H1 (cell line): Measurements from ENCODE around the gene RPS3A. TPM values are rescaled to one million over a fixed set of nuclear protein-coding genes. Genes with fewer than 3 reads are reported as not detected.

Experiments used
- CTCF ChIA-PET: fragments of 300-600 bp; sonication (Branson Sonifier 250); formaldehyde crosslinking; loops from one replicate; lab custom pipeline; 2021; ENCODE audit not compliant: partially characterized antibody; lab: Charles Lee
- POLR2A ChIA-PET: fragments of 300-600 bp; sonication (Branson Sonifier 250); formaldehyde crosslinking; loops from one replicate; lab custom pipeline; 2021; ENCODE audit warnings: inconsistent platforms; ENCODE audit not compliant: partially characterized antibody; lab: Charles Lee
- DNase-seq, 2 experiments: peaks; one replicate each; pipeline versions ENCODE4 v3.0.0 to v3.0.0-alpha.2; 2010 to 2022; ENCODE audit warnings: low spot score in 2 of 2, low read depth in 1 of 2, mixed read lengths in 1 of 2
- FAIRE-seq: peaks from 2 replicates; lab custom pipeline; 2011; peaks lifted over from hg19 to GRCh38; lab: Jason Lieb, UNC
- H2AFZ ChIP-seq: 2 replicates; pipeline ENCODE4 v1.8.1; 2012; ENCODE audit warnings: low read length, inconsistent platforms
- H2AK5ac ChIP-seq: 2 replicates; pipeline ENCODE4 v1.6.1; 2013; ENCODE audit warnings: low read depth, low read length
- H2BK120ac ChIP-seq: replicated peaks from 2 replicates; pipeline ENCODE3; 2013; ENCODE audit warnings: low read depth, low read length, inconsistent platforms
- H2BK12ac ChIP-seq: 2 replicates; pipeline ENCODE4 v1.6.1; 2013; ENCODE audit warnings: low read depth, low read length
- H2BK15ac ChIP-seq: 2 replicates; pipeline ENCODE4 v1.6.1; 2013; ENCODE audit warnings: low read length
- H2BK20ac ChIP-seq: 2 replicates; pipeline ENCODE4 v1.6.1; 2013; ENCODE audit warnings: low read length
- H2BK5ac ChIP-seq: 2 replicates; pipeline ENCODE4 v1.6.1; 2013; ENCODE audit warnings: low read depth, low read length
- H3K14ac ChIP-seq: 2 replicates; pipeline ENCODE4 v1.6.1; 2013; ENCODE audit warnings: inconsistent platforms; ENCODE audit not compliant: insufficient read length
- H3K18ac ChIP-seq: 2 replicates; pipeline ENCODE4 v1.6.1; 2013; ENCODE audit warnings: low read length; ENCODE audit errors: extremely low read depth
- H3K23ac ChIP-seq: 2 replicates; pipeline ENCODE4 v1.6.1; 2013; ENCODE audit warnings: inconsistent platforms; ENCODE audit not compliant: insufficient read length
- H3K23me2 ChIP-seq: 2 replicates; pipeline ENCODE4 v1.6.1; 2013; ENCODE audit warnings: low read depth, low read length
- H3K27ac ChIP-seq: 2 replicates; pipeline ENCODE4 v1.6.1; 2011; ENCODE audit warnings: low read depth, low read length, inconsistent platforms
- H3K27me3 ChIP-seq, 4 experiments: replicated peaks in 1 of 4; 1 replicate in 1 of 4; 2 replicates in 3 of 4; pipeline versions ENCODE4 v1.6.1 to v1.8.1; 2011 to 2013; ENCODE audit warnings: low read length in 3 of 4, mild to moderate bottlenecking in 3 of 4, inconsistent platforms in 2 of 4, mixed read lengths in 2 of 4, moderate library complexity in 1 of 4; ENCODE audit not compliant: control insufficient read depth in 3 of 4, insufficient read depth in 3 of 4; ENCODE audit errors: extremely low read depth in 1 of 4
- H3K36me3 ChIP-seq, 4 experiments: 2 replicates each; pipeline versions ENCODE4 v1.6.1 to v1.8.1; 2011 to 2013; ENCODE audit warnings: mild to moderate bottlenecking in 4 of 4, low read length in 3 of 4, moderate library complexity in 2 of 4, control low read depth in 1 of 4, inconsistent platforms in 1 of 4; ENCODE audit not compliant: insufficient read depth in 4 of 4, control insufficient read depth in 2 of 4
- H3K4ac ChIP-seq: replicated peaks from 2 replicates; pipeline ENCODE3; 2013; ENCODE audit warnings: low read length, low read depth, mixed read lengths, inconsistent platforms; ENCODE audit not compliant: insufficient read length
- H3K4me1 ChIP-seq, 4 experiments: replicated peaks in 1 of 4; 1 replicate in 1 of 4; 2 replicates in 3 of 4; pipeline versions ENCODE4 v1.6.1 to v1.8.1; 2011 to 2013; ENCODE audit warnings: low read length in 3 of 4, inconsistent platforms in 2 of 4, mixed read lengths in 1 of 4; ENCODE audit not compliant: insufficient read depth in 4 of 4, control insufficient read depth in 3 of 4
- H3K4me2 ChIP-seq, 2 experiments: 2 replicates each; pipeline versions ENCODE4 v1.6.1 to v1.8.1; 2011 to 2013; ENCODE audit warnings: low read depth in 2 of 2, low read length in 2 of 2, control low read depth in 1 of 2, inconsistent platforms in 1 of 2, mild to moderate bottlenecking in 1 of 2; ENCODE audit not compliant: insufficient read depth in 1 of 2
- H3K4me3 ChIP-seq, 4 experiments: fragments of 200-600, 300-600 bp in 1 of 4; sonication (generic), shearing (Covaris generic), sonication (Bioruptor Twin) in 1 of 4; 2 replicates each; pipeline versions ENCODE4 v1.5.1 to v1.8.1; 2011 to 2016; ENCODE audit warnings: low read length in 4 of 4, low read depth in 3 of 4, control low read depth in 2 of 4, inconsistent platforms in 2 of 4, mild to moderate bottlenecking in 2 of 4, mixed read lengths in 1 of 4, moderate library complexity in 1 of 4; ENCODE audit not compliant: insufficient read depth in 2 of 4; ENCODE audit errors: extremely low read depth in 1 of 4
- H3K56ac ChIP-seq: replicated peaks from 2 replicates; pipeline ENCODE3; 2013; ENCODE audit warnings: low read depth, mild to moderate bottlenecking, mixed read lengths, low read length, inconsistent platforms; ENCODE audit not compliant: insufficient read length
- H3K79me1 ChIP-seq: 2 replicates; pipeline ENCODE4 v1.6.1; 2013; ENCODE audit warnings: low read depth, low read length, control low read depth
- H3K79me2 ChIP-seq, 2 experiments: 2 replicates each; pipeline versions ENCODE4 v1.6.1 to v1.8.1; 2012 to 2013; ENCODE audit warnings: low read length in 2 of 2, mild to moderate bottlenecking in 2 of 2, inconsistent platforms in 1 of 2; ENCODE audit not compliant: insufficient read depth in 2 of 2, control insufficient read depth in 1 of 2
- H3K9ac ChIP-seq, 4 experiments: replicated peaks in 1 of 4; 1 replicate in 1 of 4; 2 replicates in 3 of 4; pipeline versions ENCODE4 v1.6.1 to v1.8.1; 2011 to 2013; ENCODE audit warnings: low read depth in 3 of 4, low read length in 3 of 4, control low read depth in 2 of 4, mild to moderate bottlenecking in 2 of 4, moderate library complexity in 2 of 4, inconsistent platforms in 1 of 4; ENCODE audit errors: extremely low read depth in 1 of 4
- H3K9me3 ChIP-seq, 2 experiments: 2 replicates each; pipeline versions ENCODE4 v1.6.1 to v1.8.1; 2012 to 2013; ENCODE audit warnings: mild to moderate bottlenecking in 2 of 2, moderate library complexity in 2 of 2, control low read depth in 1 of 2, inconsistent platforms in 1 of 2, low read depth in 1 of 2, low read length in 1 of 2, mixed read lengths in 1 of 2; ENCODE audit not compliant: insufficient read depth in 2 of 2
- H4K20me1 ChIP-seq, 2 experiments: replicated peaks in 1 of 2; 2 replicates each; pipeline versions ENCODE3 to v1.8.1; 2011 to 2013; ENCODE audit warnings: inconsistent platforms in 2 of 2, low read length in 2 of 2, mild to moderate bottlenecking in 1 of 2; ENCODE audit not compliant: insufficient read depth in 2 of 2, control insufficient read depth in 1 of 2
- H4K5ac ChIP-seq: 2 replicates; pipeline ENCODE4 v1.6.1; 2013; ENCODE audit warnings: low read length, low read depth, mixed read lengths, inconsistent platforms; ENCODE audit not compliant: insufficient read length
- H4K8ac ChIP-seq: 2 replicates; pipeline ENCODE4 v1.8.0; 2013; ENCODE audit warnings: mild to moderate bottlenecking, moderate library complexity, low read length, inconsistent platforms; ENCODE audit not compliant: insufficient read depth; ENCODE audit errors: extremely low read depth
- H4K91ac ChIP-seq: replicated peaks from 2 replicates; pipeline ENCODE3; 2013; ENCODE audit warnings: low read length, mixed read lengths, inconsistent platforms; ENCODE audit not compliant: insufficient read length
- ATF2 ChIP-seq: IDR thresholded peaks from 2 replicates; pipeline ENCODE4 v1.6.1; 2012; ENCODE audit warnings: low read length, inconsistent platforms
- CBX5 ChIP-seq: fragments of 300-800, 300-1000 bp; sonication (generic); IDR thresholded peaks from 2 replicates; pipeline ENCODE4 v1.7.1; 2016; ENCODE audit warnings: antibody characterized with exemption, low read length, low read depth
- CBX8 ChIP-seq: fragments of 300-800, 300-1000 bp; sonication (generic); IDR thresholded peaks from 2 replicates; pipeline ENCODE4 v1.7.1; 2016; ENCODE audit warnings: low read depth, low read length, borderline replicate concordance
- CTCF ChIP-seq, 3 experiments: IDR thresholded peaks; 1 replicate in 2 of 3; 2 replicates in 1 of 3; pipeline versions ENCODE4 v1.5.1 to v1.6.1; 2011; ENCODE audit warnings: low read length in 3 of 3, mild to moderate bottlenecking in 3 of 3, inconsistent platforms in 2 of 3, low read depth in 1 of 3, moderate library complexity in 1 of 3; ENCODE audit not compliant: insufficient read depth in 1 of 3; ENCODE audit errors: control extremely low read depth in 1 of 3
- HDAC2 ChIP-seq, 2 experiments: fragments of 300-600 bp in 1 of 2; sonication (generic) in 1 of 2; IDR thresholded peaks; 2 replicates each; pipeline ENCODE4 v1.6.1; 2011 to 2012; ENCODE audit warnings: low read depth in 2 of 2, low read length in 2 of 2, mild to moderate bottlenecking in 2 of 2, moderate library complexity in 2 of 2, borderline replicate concordance in 1 of 2, inconsistent platforms in 1 of 2
- PHF8 ChIP-seq: fragments of 200-600 bp; sonication (generic); conservative IDR thresholded peaks from 2 replicates; pipeline ENCODE4 v1.7.1; 2012; ENCODE audit warnings: low read depth, mild to moderate bottlenecking, inconsistent platforms, low read length, moderate library complexity
- RNF2 ChIP-seq: fragments of 200-900, 300-1000 bp; sonication (generic); IDR thresholded peaks from 2 replicates; pipeline ENCODE4 v1.7.1; 2016; ENCODE audit warnings: borderline replicate concordance, low read depth, mild to moderate bottlenecking, antibody characterized with exemption, low read length; ENCODE audit not compliant: poor library complexity, severe bottlenecking; ENCODE audit errors: missing control alignments
- WGBS, 2 experiments: shearing (Covaris generic) in 1 of 2; methylation state at CpG; one replicate each; pipeline versions ENCODE4 v1.1.6 to v1.1.7; 2013 to 2015; ENCODE audit warnings: low lambda C conversion rate in 2 of 2, mixed read lengths in 2 of 2, inconsistent platforms in 1 of 2, low coverage in 1 of 2, missing lambda C conversion rate in 1 of 2; ENCODE audit not compliant: insufficient replicate concordance in 2 of 2, insufficient coverage in 1 of 2, insufficient read length in 1 of 2; ENCODE audit errors: extremely low coverage in 1 of 2, missing lambda C conversion rate in 1 of 2; 5-methylcytosine and 5-hydroxymethylcytosine counted together
- polyA plus RNA-seq, 7 experiments: library from polyadenylated mRNA; depleted of rRNA in 3 of 7; stranded (reverse) in 5 of 7; unstranded in 2 of 7; fragments of >200 nt in 5 of 7; fragments of 200-250 nt in 2 of 7; gene quantifications; 1 replicate in 5 of 7; 2 replicates in 1 of 7; 4 replicates in 1 of 7; pipeline versions ENCODE4 v1.2.1 to v1.2.3, GENCODE V29; 2011 to 2013; ENCODE audit warnings: missing spikeins in 2 of 7, mixed read lengths in 2 of 7
- total RNA-seq: library from RNA; stranded (reverse); fragmentation: NEBNext Ultra II Directional; extraction: Animal tissue kit (Norgen Biotek cat#: 25700); gene quantifications from 2 replicates; pipeline ENCODE4 v1.2.1, GENCODE V29; 2021

Gene RPS3A
- total and polyA plus RNA-seq, 2 of the 8 experiments (the other 6 are each of a cell fraction or from before 2014, with no cell fraction given), result 2,162 to 2,822 TPM

DNA sequence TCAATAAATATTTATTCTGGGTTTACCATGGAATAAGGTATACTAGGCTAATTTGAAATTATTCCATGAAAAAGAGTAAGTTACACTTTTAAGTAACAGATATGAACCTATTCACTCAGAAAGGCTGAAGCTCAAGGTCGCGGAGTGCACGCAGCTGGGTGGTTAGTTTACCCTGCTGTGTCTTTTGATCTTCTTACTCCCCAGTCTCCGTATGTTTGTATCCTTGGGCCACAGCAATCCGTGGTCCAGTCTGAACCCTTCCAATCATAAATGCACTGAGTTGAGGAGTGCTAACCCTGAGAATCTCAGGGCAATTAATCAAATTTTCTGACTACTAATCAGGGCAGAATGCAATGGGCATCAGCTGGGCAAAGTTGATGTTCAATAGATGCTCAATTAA is 33.9 kb downstream of the RPS3A start:
- Histone ChIP-seq H3K14ac (no peak overlapping the region), H2BK15ac (no peak overlapping the region), H4K91ac (no peak overlapping the region), H3K4me1 (no peaks in the 10 kb centered on the region), H4K5ac (no peak overlapping the region), H2BK12ac (no peak overlapping the region), H4K20me1 (no peaks in the 10 kb centered on the region), H4K8ac (no peak overlapping the region), H2AK5ac (no peak overlapping the region), H3K4me3 (no peak overlapping the region), H3K36me3 (peaks cover 0 to 13% (median 7%) of the 10 kb centered on the region in 4 experiments; a peak in 3 of 8 replicates), H3K27ac (no peak overlapping the region), H3K27me3 (no peaks in the 10 kb centered on the region), H3K4me2 (no peak overlapping the region), H3K9ac (no peak overlapping the region), H3K23ac (no peak overlapping the region), H3K79me2 (no peaks in the 10 kb centered on the region), H2BK20ac (no peak overlapping the region), H3K79me1 (no peaks in the 10 kb centered on the region), H2BK120ac (no peak overlapping the region), H3K18ac (no peak overlapping the region), H2BK5ac (no peak overlapping the region), H3K4ac (no peak overlapping the region), H3K56ac (no peak overlapping the region), H3K9me3 (no peaks in the 10 kb centered on the region), H2AFZ (no peak overlapping the region), H3K23me2 (no peaks in the 10 kb centered on the region)
- WGBS, 2 experiments, result 98% methylated on average over 5 of the region's 5 CpGs; no CpG with 5 or more reads in 1 of the 2 experiments
- FAIRE-seq (no peak), DNase-seq (no peak)
- no peak for TF ChIP-seq ATF2
- no peak for TF ChIP-seq CBX8
- no peak for TF ChIP-seq CTCF (IDR thresholded peaks at IDR 0.05; ENCODE audit: control extremely low read depth in 1 of 3, insufficient read depth in 1 of 3, low read depth in 1 of 3, low read length in 3 of 3)
- TF ChIP-seq HDAC2 (IDR thresholded peaks at IDR 0.05; ENCODE audit: borderline replicate concordance in 1 of 2, low read depth in 2 of 2, low read length in 2 of 2), result no peak
- no peak for TF ChIP-seq CBX5
- no peak for TF ChIP-seq PHF8
- no peak for TF ChIP-seq RNF2
- POLR2A ChIA-PET, result interaction anchor here (1.9 kb wide), 1 partner anchor 10 kb away, joined by 4 read pairs; no protein-coding TSS in a partner anchor
- CTCF ChIA-PET, result interaction anchor here (0.9 to 1.3 kb wide), 3 partner anchors 10 to 512 kb away, joined by 3 to 4 read pairs (median 3); no protein-coding TSS in a partner anchor
